K562 treated with DMSO at 1 percent for 48 hours (cell line): ENCODE data around the gene HYOU1. TPM values are rescaled to one million over a fixed set of nuclear protein-coding genes. Genes with fewer than 3 reads are reported as not detected.

ENCODE experiments used
- total RNA-seq: library from RNA; unstranded; fragments of 300-600 nt; gene quantifications from 2 replicates; pipeline ENCODE4 v1.2.3, GENCODE V29; 2022; ENCODE audit warnings: low replicate concordance; ENCODE audit errors: extremely low read depth

HYOU1 gene, protein sequence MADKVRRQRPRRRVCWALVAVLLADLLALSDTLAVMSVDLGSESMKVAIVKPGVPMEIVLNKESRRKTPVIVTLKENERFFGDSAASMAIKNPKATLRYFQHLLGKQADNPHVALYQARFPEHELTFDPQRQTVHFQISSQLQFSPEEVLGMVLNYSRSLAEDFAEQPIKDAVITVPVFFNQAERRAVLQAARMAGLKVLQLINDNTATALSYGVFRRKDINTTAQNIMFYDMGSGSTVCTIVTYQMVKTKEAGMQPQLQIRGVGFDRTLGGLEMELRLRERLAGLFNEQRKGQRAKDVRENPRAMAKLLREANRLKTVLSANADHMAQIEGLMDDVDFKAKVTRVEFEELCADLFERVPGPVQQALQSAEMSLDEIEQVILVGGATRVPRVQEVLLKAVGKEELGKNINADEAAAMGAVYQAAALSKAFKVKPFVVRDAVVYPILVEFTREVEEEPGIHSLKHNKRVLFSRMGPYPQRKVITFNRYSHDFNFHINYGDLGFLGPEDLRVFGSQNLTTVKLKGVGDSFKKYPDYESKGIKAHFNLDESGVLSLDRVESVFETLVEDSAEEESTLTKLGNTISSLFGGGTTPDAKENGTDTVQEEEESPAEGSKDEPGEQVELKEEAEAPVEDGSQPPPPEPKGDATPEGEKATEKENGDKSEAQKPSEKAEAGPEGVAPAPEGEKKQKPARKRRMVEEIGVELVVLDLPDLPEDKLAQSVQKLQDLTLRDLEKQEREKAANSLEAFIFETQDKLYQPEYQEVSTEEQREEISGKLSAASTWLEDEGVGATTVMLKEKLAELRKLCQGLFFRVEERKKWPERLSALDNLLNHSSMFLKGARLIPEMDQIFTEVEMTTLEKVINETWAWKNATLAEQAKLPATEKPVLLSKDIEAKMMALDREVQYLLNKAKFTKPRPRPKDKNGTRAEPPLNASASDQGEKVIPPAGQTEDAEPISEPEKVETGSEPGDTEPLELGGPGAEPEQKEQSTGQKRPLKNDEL
- total RNA-seq: not detected in 2 replicates

GRCh38 chr11:119057000-119057769 is at the start of gene HYOU1:
HYOU1 (minus strand) TSS chr11:119057205; CDS start chr11:119056160, 1,045 bp downstream.

GRCh38 chr11:119101759-119102423 is 44.9 kb upstream of the HYOU1 start, which contains the start of gene DPAGT1:
DPAGT1 (minus strand) TSS chr11:119101853; CDS start chr11:119101655, 198 bp downstream.

GRCh38 chr11:119084663-119085436 is 27.8 kb upstream of the HYOU1 start, which contains the start of gene HMBS:
HMBS (plus strand) TSS chr11:119084881; CDS start chr11:119085034, 153 bp downstream.

DNA sequence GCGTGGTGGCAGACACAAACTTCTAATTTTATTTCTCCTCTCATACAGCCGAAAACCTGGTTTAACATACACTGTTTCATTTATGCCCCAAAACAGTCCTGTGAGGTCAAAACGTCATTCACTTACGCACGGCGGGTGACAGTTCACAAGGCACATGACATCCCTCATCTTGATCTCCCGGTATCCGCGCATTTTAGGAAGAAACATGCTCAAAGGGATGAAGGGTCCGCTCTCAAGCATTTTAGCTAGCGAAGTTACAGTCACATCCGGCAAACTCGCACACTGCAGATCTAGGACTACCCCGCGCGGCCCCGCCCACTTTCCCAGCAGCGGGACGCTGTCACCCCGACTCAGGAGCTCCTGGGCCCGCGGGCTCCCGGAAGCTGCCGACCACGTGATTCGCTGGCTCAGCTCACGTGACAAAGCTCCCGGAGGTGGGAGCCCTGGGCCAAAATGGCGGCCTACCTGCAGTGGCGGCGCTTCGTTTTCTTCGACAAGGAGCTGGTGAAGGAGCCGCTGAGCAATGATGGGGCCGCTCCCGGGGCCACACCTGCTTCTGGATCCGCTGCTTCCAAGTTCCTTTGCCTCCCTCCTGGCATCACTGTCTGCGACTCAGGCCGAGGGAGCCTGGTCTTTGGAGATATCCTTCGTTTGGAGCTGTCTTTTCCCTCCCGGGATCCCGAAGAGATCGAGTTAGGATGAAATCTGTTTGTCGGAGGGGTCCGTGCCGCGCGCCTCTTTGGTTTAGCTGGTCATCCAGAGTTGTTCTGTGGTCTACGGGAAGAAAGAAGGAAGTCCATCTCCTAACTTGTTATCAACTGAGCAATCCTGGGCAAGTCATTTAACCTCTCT is 10.6 kb upstream of the HYOU1 start, which contains the start of gene VPS11:
Gene VPS11 (plus strand): TSS at position 448 of the 852 bp plus-strand sequence. CDS start 6 bp downstream, at position 454.

DNA sequence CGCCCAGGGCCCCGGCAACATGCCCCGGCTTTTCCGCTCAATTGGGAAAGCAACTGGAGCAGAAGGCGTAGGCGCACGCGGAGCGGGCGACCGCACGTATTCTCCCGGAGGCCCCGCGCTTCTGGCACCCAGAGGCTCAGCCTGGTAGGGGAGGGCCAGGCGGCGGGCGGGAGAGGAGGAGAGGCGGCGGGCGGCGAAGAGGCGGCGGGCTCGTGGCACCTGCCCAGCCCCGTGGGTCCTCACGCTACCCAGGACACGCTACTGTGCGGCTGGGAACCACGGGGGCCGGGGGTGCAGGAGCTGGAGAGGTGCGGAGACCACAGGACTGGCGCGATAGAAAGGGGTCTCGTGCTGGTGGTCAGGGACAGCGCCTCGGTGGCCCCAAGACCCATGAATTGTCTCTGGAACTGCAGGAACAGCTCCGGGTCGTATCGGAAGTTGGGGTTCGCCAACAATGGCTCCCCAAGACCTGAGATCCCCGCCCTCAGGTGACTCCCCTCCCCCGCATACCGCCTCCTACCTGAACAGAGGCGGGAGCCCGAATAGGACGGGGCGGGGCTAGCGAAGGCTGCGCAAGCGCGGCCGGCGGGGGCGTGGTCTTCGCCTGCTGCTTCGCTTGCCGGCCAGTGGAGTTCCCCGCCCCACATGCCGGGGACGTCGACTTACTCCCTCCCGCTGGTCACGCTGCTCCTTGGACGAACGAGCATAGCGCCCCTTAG is 26.5 kb downstream of the HYOU1 start, which contains the start of gene SLC37A4:
Gene SLC37A4 (minus strand): TSS at position 549 of the 719 bp plus-strand sequence.

GRCh38 chr11:119018074-119018938 is 38.7 kb downstream of the HYOU1 start, which contains the start of the genes RPS25 and TRAPPC4:
RPS25 (minus strand) TSS chr11:119018343; CDS start chr11:119018284, 59 bp downstream.
TRAPPC4 (plus strand) TSS chr11:119018766; CDS start chr11:119018796, 30 bp downstream.

DNA sequence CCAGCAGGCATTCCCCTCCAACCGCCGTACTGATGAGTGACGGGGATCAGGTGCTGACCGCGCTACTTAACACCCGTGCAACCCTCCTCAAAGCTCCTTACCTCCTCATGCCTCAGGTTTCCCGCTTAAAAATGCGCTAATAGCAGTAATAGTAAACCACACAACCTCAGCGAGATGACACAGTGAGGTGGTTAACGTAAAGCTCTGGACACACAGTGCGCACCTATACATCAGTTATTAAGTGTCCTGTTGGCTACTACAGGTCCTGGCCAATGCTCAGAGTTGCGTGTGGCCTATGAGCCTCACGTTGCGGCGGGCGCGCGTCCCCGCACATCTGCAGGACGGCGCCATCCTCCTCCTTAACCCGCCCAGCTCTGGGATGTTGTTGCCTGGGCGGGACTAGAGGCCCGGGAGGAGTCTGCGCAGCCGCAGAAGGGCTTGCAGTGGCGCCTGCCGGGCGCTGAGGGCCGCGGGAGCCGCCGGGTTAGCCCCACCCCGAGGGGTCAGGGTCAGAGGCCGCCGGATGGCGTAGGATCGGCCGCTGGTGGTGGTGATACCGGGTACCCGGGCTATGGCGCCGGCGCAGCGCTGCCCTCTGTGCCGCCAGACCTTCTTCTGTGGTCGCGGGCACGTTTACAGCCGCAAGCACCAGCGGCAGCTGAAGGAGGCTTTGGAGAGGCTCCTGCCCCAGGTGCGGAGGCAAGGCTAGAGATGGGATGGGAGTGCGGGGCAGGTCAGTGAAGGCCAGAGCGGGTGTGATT is 59.2 kb downstream of the HYOU1 start, which contains the start of gene CENATAC:
Gene CENATAC (plus strand): TSS at position 512 of the 761 bp plus-strand sequence. CDS start 60 bp downstream, at position 572.

Other genes starting within 250 kb of the HYOU1 start
- gene CXCR5, start 173.3 kb downstream of the HYOU1 start, total RNA-seq: not detected in 2 replicates
- not detected in 2 replicates for gene BCL9L, start 131.3 kb downstream of the HYOU1 start, total RNA-seq
- gene UPK2, start 100.9 kb downstream of the HYOU1 start, total RNA-seq: not detected in 2 replicates
- gene FOXR1, start 85.4 kb downstream of the HYOU1 start, total RNA-seq: not detected in 2 replicates
- not detected in 2 replicates for gene CENATAC, start 59.1 kb downstream of the HYOU1 start, total RNA-seq
- gene RPS25, start 38.9 kb downstream of the HYOU1 start, total RNA-seq: 1,144 TPM in 1 of 2 replicates, not detected in the other
- gene TRAPPC4, start 38.4 kb downstream of the HYOU1 start, total RNA-seq: not detected in 2 replicates
- gene SLC37A4, start 26.3 kb downstream of the HYOU1 start, total RNA-seq: not detected in 2 replicates
- gene VPS11, start 10.6 kb upstream of the HYOU1 start, total RNA-seq: not detected in 2 replicates
- not detected in 2 replicates for gene HMBS, start 27.7 kb upstream of the HYOU1 start, total RNA-seq
- not detected in 2 replicates for gene DPAGT1, start 44.6 kb upstream of the HYOU1 start, total RNA-seq
- gene C2CD2L, start 50.1 kb upstream of the HYOU1 start, total RNA-seq: not detected in 2 replicates
- not detected in 2 replicates for gene HINFP, start 64.4 kb upstream of the HYOU1 start, total RNA-seq
- gene ABCG4, start 91.8 kb upstream of the HYOU1 start, total RNA-seq: not detected in 2 replicates
- not detected in 2 replicates for gene NLRX1, start 111.5 kb upstream of the HYOU1 start, total RNA-seq
- not detected in 2 replicates for gene NHERF4, start 128.3 kb upstream of the HYOU1 start, total RNA-seq
- not detected in 2 replicates for gene CBL, start 149.1 kb upstream of the HYOU1 start, total RNA-seq